Measurements from ENCODE around the gene SLN. TPM values are rescaled to one million over a fixed set of nuclear protein-coding genes. Genes with fewer than 3 reads are reported as not detected.

Gene SLN
- total RNA-seq, 1 experiment from 2014 or later = not detected

- H2BK15ac ChIP-seq (ENCODE audit: low read depth, low read length) = no peak overlapping the region
- H3K27ac ChIP-seq (ENCODE audit: insufficient read length, low read depth, low read length) = no peak overlapping the region
- peaks cover 2% of the 10 kb centered on the region; the same call in 1 of the 2 replicates for H3K4me1 ChIP-seq (ENCODE audit: insufficient read depth, low read length)
- TF ChIP-seq CTCF (conservative IDR thresholded peaks at IDR 0.05) = no peak
- no peak overlapping the region for H2BK5ac ChIP-seq (ENCODE audit: insufficient read length, low read length)
- no peak overlapping the region for H2BK12ac ChIP-seq (ENCODE audit: insufficient read length, low read depth, low read length)
- H2AFZ ChIP-seq (ENCODE audit: low read length) = no peak overlapping the region
- H2BK20ac ChIP-seq (ENCODE audit: low read depth, low read length, poor library complexity, severe bottlenecking) = no peak overlapping the region
- H2AK5ac ChIP-seq (ENCODE audit: insufficient read length, low read length) = no peak overlapping the region
- H4K5ac ChIP-seq (ENCODE audit: insufficient read length, low read depth, low read length) = no peak overlapping the region
- H3K9ac ChIP-seq (ENCODE audit: extremely low read depth, insufficient read length, low read length) = no peak overlapping the region
- H2BK120ac ChIP-seq (ENCODE audit: low read depth, low read length, poor library complexity, severe bottlenecking) = no peak overlapping the region
- Mint-ChIP-seq H3K36me3 (ENCODE audit: insufficient read depth in 1 of 3, low read depth in 3 of 3) (no peaks in the 10 kb centered on the region), H3K4me3 (no peak overlapping the region), H3K9me3 (no peaks in the 10 kb centered on the region), H3K27me3 (ENCODE audit: low read depth) (peaks cover 3% of the 10 kb centered on the region; the same call in 1 of the 2 replicates), H3K4me1 (peaks cover 24 to 25% of the 10 kb centered on the region in 2 experiments), H3K27ac (no peak overlapping the region)
- H3K79me1 ChIP-seq (ENCODE audit: insufficient read depth, low read depth, low read length, poor library complexity, severe bottlenecking) = no peaks in the 10 kb centered on the region
- H4K20me1 ChIP-seq (ENCODE audit: control insufficient read depth, insufficient read depth, insufficient read length) = no peaks in the 10 kb centered on the region
- H4K91ac ChIP-seq (ENCODE audit: insufficient read length, low read depth, low read length) = no peak overlapping the region
- H3K4ac ChIP-seq (ENCODE audit: low read depth, low read length) = no peak overlapping the region
- no peak overlapping the region for H3K4me2 ChIP-seq (ENCODE audit: insufficient read depth, insufficient read length, low read length)
- H3K9me3 ChIP-seq (ENCODE audit: control insufficient read depth, low read depth, low read length) = no peaks in the 10 kb centered on the region
- no peaks in the 10 kb centered on the region for H3K23me2 ChIP-seq (ENCODE audit: insufficient read length, low read depth, low read length, poor library complexity, severe bottlenecking)
- H3K79me2 ChIP-seq (ENCODE audit: insufficient read depth, low read length) = no peaks in the 10 kb centered on the region
- no peak for DNase-seq
- no peaks in the 10 kb centered on the region for H3K27me3 ChIP-seq (ENCODE audit: insufficient read depth, low read length)
- H4K8ac ChIP-seq (replicated peaks; ENCODE audit: insufficient read length, low read depth, low read length) = no peak overlapping the region
- no peak overlapping the region for H3K18ac ChIP-seq (ENCODE audit: insufficient read length, low read depth, low read length)
- H3K56ac ChIP-seq (ENCODE audit: insufficient read length, low read depth, low read length) = no peak overlapping the region
- H3K23ac ChIP-seq (ENCODE audit: insufficient read length, low read depth, low read length) = no peak overlapping the region
- H3K14ac ChIP-seq (ENCODE audit: insufficient read depth, low read length) = no peak overlapping the region
- H3T11ph ChIP-seq (ENCODE audit: low read length) = no peak overlapping the region
- WGBS (ENCODE audit: extremely low coverage, insufficient read length, low lambda C conversion rate) = no CpG with 5 or more reads among the region's 7 CpGs
These were observed 9.7 kb downstream of the SLN start for GRCh38 chr11:107702109-107702660.
